Raji (cell line): ENCODE data around the gene SAMD8.

Experiments
- POLR2A ChIP-seq: IDR thresholded peaks from 2 replicates; pipeline ENCODE4 v1.6.1; 2011; ENCODE audit warnings: low read depth, low read length, control low read depth; ENCODE audit not compliant: insufficient read depth

The SAMD8 gene

DNA sequence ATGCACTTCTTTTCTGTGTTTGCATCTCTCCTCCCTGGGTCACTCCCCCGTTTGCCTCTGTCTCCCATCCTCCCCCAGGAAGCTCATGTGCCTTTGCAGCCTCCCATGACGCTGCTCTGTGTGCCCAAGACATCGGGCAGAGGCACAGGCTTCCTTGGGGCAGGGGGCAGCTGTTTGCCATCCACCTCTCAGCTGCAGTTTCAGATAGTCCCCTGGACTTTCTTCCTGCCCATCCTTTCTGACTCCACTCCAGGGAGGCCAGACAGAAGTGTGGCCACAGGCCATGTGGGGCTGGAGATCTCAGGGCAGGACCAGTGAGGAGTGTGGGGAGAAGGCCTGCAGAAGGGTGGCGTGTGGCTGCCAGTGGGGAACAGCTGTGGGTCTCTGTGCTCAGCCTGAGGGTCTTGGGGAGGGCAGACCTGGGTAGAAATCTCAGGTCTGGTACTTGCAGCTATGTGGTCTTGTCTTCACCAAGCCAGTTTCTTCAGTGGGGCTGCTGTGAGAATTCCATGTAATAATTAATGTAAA lies 10.6 kb upstream of the SAMD8 start:
- no peak for TF ChIP-seq POLR2A

- no peak for TF ChIP-seq POLR2A
Observed at GRCh38 chr10:75101416-75102251, 9.8 kb upstream of the SAMD8 start.

DNA sequence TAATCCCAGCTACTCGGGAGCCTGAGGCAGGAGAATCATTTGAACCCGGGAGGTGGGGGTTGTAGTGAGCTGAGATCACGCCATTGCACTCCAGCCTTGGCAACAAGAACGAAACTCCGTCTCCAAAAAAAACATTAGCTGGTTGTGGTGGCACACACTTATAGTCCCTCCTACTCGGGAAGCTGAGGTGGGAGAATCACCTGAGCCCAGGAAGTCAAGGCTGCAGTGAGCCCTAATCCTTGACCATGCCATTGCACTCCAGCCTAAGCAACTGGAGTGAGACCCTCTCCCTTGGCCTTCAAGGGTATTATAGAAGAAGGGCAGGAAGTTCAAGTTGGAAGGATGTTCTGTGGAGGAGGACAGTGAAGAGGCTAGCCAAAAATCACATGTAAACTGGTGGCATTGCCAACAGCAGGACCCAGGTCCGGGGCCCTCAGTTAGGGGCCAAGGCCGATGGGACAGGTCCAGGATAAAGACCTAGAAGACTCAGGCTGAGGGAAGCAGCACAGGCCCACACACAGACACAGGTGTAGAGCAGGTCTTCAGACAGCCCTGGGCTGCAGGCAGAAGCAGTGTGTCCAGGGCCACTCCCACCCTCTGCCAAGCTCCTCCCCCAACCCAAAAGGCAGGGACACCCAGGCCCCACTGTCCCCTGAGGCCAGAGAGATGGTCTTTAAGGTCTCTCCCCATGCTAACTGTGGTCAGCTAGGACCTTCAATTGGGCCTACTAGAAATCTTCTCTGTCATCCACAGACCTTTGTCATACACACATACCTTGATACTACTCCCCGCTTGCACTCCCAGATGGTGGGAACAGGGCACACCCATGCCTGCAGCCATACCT lies 8.4 kb upstream of the SAMD8 start:
- TF ChIP-seq POLR2A, result no peak

DNA sequence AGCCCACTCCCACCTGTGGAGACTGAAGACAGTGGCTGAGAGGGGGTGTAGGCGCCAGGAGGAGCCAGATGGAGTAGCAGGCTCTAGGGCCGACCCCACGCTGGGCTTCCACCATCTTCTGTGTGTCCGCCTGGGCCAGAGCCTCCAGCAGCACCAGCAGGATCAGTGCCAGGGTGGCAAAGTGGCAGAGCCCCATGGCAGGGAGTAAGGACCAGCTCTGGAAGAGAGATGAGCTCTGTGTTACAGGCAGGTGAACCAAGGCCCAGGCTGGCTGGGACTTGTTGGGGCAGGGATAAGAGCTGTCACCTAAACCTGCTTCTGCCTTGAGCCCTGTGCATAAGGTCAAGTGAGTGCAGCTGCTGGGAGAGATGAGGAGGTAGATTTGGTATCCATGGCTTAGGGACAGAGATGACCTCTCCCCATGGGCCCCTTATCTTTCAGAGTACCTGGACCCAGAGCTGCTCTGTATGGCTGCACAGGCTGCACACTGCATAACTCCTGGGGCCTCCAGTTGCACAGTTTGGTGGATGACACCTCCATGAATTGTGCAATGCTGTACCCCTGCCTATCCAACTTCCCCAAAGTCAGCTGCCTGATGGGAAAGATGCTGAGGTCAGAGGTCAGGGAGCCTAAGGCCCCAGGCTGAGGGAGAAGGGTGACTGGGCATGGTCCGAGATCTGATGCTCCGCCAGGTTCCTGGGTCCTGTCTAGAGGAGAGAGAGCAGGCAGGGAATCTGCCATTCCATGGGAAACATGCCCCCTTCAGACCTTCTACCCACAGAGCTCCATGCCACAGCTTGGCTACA lies 7.4 kb upstream of the SAMD8 start:
- TF ChIP-seq POLR2A, result no peak

- no peak for TF ChIP-seq POLR2A
Observed at GRCh38 chr10:75104842-75105241, 6.6 kb upstream of the SAMD8 start.

GRCh38 chr10:75105576-75106197 lies 5.8 kb upstream of the SAMD8 start:
- no peak for TF ChIP-seq POLR2A

DNA sequence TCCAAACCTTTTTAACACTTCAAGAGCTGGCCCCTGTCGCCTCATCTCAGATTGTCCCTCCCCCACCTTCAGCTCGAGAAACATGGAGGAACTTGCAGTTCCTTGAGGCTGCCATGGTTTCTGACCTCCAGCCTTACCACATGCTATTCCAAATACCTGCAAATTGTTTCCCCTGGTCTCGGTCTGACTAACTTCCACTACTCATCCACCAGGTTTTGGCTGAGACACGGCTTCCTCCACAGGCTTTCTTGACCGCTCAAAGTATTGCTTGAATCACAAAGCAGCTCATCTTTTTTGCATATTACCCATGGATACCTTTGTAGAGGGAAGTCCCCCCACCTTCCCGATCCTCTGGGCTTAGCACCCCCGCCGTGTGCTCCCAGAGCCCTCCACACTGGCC lies 5.2 kb upstream of the SAMD8 start:
- TF ChIP-seq POLR2A, result no peak

GRCh38 chr10:75107756-75108683 lies 3.4 kb upstream of the SAMD8 start:
- no peak for TF ChIP-seq POLR2A

DNA sequence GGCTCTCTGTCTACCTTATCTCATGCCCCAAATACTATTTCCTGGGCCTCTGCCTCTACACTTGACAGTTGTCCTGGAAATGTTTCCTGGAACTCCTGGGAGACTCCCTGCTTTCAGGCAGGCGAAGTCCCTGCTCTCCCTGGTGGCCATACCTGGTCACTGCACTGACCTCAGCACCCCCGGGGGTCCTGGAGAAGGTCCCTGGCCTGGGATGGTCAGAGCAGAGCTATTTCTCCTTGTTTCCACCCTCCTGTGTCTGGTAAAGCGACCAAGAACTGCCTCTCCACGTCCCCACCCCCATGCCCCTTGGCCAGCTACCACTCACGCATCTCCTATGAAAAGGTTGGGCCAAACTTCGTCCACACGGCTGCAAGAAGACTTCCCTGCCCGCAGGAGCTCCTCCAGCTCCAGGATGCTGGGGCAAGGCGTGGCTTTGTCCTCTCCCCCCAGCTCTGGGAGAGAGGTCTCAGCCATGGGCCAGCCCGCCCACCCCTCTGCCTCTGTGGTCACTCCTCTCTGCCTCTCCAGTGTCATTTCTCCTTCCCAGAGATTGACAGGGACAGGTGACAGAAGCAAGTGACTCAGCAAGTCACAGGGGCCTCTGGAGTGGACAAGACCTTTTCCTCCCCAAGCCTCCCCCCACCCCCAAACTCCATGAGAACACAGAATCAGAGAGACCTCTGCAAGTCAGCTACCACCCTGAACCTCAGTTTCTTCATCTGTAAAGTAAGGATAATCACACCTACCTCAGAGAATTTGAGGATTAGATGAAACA lies 2.6 kb upstream of the SAMD8 start:
- TF ChIP-seq POLR2A, result no peak

DNA sequence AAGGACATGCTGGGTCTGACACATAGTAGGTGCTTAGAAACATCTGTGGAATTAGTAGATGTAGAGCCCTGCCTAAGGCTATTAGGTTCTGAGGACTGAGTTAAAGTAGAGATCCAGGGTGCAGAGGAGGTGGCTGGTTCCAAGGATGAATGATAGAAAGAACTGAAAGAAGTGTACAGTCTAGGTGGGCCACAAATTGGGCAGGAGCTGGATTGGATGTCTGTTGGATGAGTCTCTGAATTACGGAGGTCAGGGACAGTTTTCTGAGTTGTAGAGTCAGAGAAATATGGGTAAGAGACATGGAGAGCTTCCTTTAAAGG lies 2.0 kb upstream of the SAMD8 start:
- TF ChIP-seq POLR2A, result no peak

GRCh38 chr10:75110006-75110632 lies 1.3 kb upstream of the SAMD8 start:
- TF ChIP-seq POLR2A, result no peak

DNA sequence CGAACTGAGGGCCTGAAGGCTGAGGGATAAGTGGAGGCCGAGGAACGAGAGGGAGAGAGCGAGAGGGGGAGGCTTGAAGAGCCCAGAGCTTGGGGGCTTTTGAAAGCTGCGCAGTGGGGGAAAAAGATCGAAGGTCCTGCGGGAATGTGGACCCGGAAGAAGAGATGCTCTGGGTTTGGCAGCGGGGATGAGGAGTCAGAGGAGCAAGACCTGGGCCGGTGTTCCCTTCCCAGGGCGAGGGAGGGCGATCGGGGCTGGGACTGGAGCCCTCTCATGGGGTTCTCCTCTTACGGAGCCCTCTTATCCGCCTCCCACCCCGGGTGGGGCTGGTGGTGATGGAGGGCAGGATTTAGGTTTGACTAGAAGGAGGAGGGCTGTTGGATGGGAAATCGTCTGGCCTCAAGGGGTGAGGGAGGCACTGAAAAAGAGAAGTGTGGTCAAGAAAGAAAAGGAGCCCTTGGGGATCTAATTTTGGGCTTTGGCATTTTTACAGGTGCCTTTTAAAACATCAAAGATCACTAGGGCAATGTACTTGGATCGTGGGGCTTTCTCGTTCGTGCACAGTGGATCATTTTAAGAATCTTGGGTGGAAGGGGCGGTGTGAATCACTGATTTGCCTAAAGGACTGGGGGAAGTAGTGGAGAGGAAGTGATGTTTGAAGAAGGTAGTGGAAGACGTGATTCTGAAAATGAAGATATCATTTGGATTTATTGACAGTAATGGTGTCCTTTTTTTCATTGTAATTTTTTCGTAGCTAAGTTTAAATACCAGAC lies 637 bp downstream of the SAMD8 start:
- peak; percentile 49; the same call in 1 of the 2 replicates for TF ChIP-seq POLR2A

DNA sequence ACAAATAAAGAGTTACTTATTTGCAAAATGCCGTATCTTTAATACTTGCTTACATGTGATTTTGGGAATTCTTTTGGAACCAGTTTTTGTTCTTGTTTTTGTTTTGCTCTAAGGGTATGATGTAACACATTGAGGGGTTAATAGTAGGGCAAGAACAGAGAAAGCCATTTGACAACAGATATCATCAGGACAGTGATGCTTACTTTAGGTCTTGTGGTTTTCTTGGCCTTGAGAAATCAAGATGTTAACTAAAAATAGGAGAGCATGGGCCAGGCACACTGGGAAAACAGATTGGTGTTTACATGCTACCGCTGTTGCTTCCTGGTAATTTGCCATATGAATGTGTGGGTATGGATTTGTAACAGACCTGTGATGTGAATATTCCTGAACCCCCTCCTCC lies 3.7 kb downstream of the SAMD8 start:
- TF ChIP-seq POLR2A, result no peak
